ENCODE results near the gene HUNK. TPM values are rescaled to one million over a fixed set of nuclear protein-coding genes. Genes with fewer than 3 reads are reported as not detected.

The HUNK gene
- polyA plus RNA-seq, 1 donor (not counting 4 experiments of a cell fraction or from before 2014, with no cell fraction given) = 0.03 TPM

DNA sequence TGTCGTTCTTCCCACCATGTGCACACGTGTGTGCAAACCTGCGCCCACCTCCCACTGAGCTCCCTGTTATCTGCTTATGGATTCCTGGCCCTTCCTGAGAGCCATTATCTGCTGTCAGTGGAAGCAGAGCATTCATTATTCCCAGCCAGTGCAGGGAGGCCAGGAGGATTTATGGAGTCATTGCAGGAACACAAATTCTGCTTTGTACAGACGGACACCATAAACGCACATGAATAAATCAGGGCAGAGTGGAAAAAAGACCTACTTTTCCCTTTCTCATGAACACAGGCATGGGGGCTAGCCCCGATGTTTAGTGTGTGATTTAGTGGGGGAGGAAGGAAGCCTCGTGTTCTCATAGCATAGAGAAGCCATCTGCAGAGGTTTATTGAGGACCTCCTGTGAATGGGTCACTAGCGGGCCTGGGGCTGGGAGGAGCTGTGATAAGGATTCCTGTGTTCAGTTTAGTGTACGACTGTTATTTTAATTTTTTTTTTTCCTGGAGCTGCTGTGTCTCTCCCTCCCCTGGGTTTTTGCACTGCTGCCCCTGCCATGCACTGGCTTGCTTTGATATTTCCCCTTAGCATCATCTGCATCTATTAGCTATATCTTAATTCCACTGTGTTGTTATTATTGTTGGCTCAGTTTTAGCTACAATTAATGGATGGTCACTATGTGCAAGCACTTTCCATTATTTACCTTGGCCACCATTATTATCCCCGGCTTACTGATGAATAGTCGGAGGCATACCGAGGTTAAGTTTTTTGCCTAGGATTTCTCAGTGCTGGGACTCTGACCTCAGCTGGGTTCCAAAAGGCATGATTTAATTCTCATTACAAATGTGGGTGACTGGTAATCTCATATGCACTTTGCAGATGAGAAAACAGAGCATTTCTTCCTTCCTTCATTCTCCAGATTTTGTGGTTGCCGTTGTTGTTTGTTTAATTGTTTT, 33.0 kb downstream of the HUNK start:
- no peak for FAIRE-seq
- no peak overlapping the region for H3K9ac ChIP-seq (ENCODE audit: control insufficient read depth, extremely low read depth, insufficient read depth, low read length)

DNA sequence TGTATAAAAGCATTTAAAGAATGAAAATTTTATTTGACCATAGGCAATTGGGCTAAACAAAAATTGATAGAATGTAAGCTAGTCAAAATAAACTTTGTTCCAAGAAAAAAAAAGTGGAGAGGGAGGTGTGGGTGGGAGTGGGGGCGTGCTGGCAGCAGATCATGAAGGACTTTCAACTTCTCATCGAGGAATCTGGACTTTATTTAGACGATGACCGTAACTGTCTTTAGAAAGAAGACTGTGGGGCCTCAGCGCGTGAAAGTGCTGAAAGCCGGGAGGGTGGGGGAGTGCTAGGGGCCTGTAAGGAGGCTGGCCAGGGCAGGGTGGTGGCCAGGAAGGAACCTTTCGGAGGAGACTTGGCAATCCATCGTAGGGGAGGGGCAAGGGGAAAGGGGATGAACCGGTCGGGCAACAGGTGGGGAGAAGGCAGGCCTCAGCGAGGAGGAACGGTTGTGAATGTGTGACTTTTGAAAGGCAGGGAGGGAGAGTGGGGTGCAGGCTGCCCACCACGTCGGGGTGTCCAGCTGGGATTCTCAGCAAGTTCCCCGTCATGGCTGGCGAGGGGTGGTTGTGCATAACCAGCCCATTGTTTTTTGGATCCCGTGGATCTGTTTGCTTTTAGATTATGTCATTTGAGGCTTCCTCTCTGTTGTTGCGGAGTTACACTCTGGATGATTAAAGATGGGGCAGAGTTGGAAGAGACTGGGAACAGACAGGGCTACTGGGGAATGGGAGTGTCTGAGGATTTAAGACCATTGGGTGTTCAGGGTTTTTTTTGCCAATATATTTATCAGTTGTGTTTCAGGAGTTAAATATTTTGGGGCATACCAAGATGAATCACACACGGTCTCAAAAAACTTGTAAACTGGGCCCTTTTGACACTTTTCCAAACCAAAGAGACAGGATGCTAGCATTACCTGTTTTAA, 35.5 kb downstream of the HUNK start:
- H3K4me2 ChIP-seq (ENCODE audit: control insufficient read depth, extremely low read depth, insufficient read depth, low read depth, low read length) = peak overlapping the region; percentile 22
- H3K9ac ChIP-seq (ENCODE audit: control insufficient read depth, extremely low read depth, insufficient read depth, low read length) = no peak overlapping the region
- no peak for DNase-seq (ENCODE audit: low read depth, low spot score)
- no peaks in the 10 kb centered on the region for H3K9me3 ChIP-seq (ENCODE audit: control insufficient read depth, low read depth, low read length)
- no peaks in the 10 kb centered on the region for H3K27me3 ChIP-seq (ENCODE audit: control insufficient read depth, extremely low read depth, insufficient read depth, low read length)
- no peak for FAIRE-seq
- dilution Hi-C loops (cut with MboI; ENCODE audit: extremely low pct_ligation_motif_present, low sequenced_read_pairs) = no loop called here
- H2AFZ ChIP-seq (ENCODE audit: control insufficient read depth, low read length) = peak overlapping the region; percentile 9
- no peak overlapping the region for H3K27ac ChIP-seq (ENCODE audit: control insufficient read depth, insufficient read depth, low read length)
- H3K36me3 ChIP-seq (ENCODE audit: control insufficient read depth in 2 of 2, extremely low read depth in 1 of 2, insufficient read depth in 2 of 2, low read length in 2 of 2) = no peaks in the 10 kb centered on the region
- no peak overlapping the region for H3K4me3 ChIP-seq (ENCODE audit: control insufficient read depth in 2 of 3, extremely low read depth in 1 of 3, insufficient read depth in 2 of 3, low read depth in 1 of 3, low read length in 3 of 3)
- H3K4me1 ChIP-seq (ENCODE audit: control insufficient read depth, extremely low read depth, insufficient read depth, low read length) = peaks cover 3% of the 10 kb centered on the region
- no peaks in the 10 kb centered on the region for H3K9me1 ChIP-seq (ENCODE audit: control insufficient read depth, extremely low read depth, insufficient read depth, low read length)
- TF ChIP-seq, protein P1, sequence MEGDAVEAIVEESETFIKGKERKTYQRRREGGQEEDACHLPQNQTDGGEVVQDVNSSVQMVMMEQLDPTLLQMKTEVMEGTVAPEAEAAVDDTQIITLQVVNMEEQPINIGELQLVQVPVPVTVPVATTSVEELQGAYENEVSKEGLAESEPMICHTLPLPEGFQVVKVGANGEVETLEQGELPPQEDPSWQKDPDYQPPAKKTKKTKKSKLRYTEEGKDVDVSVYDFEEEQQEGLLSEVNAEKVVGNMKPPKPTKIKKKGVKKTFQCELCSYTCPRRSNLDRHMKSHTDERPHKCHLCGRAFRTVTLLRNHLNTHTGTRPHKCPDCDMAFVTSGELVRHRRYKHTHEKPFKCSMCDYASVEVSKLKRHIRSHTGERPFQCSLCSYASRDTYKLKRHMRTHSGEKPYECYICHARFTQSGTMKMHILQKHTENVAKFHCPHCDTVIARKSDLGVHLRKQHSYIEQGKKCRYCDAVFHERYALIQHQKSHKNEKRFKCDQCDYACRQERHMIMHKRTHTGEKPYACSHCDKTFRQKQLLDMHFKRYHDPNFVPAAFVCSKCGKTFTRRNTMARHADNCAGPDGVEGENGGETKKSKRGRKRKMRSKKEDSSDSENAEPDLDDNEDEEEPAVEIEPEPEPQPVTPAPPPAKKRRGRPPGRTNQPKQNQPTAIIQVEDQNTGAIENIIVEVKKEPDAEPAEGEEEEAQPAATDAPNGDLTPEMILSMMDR (optimal IDR thresholded peaks at IDR 0.05 in 1 of 3, IDR thresholded peaks at IDR 0.05 in 1 of 3, conservative IDR thresholded peaks at IDR 0.05 in 1 of 3; ENCODE audit: extremely low read depth in 1 of 3, insufficient read depth in 2 of 3, low read length in 3 of 3) = no peak
- TF ChIP-seq EZH2 (IDR thresholded peaks at IDR 0.05; ENCODE audit: low read length) = no peak
- H3K79me2 ChIP-seq (ENCODE audit: control insufficient read depth, insufficient read depth, low read length) = no peaks in the 10 kb centered on the region
- H4K20me1 ChIP-seq (ENCODE audit: control insufficient read depth, extremely low read depth, insufficient read depth, low read length) = no peaks in the 10 kb centered on the region

More for the DNA sequence above, 33.0 kb downstream of the HUNK start:
- Histone ChIP-seq H3K9me3 (ENCODE audit: control insufficient read depth, low read depth, low read length) (no peaks in the 10 kb centered on the region), H3K36me3 (ENCODE audit: control insufficient read depth in 2 of 2, extremely low read depth in 1 of 2, insufficient read depth in 2 of 2, low read length in 2 of 2) (no peaks in the 10 kb centered on the region), H3K79me2 (ENCODE audit: control insufficient read depth, insufficient read depth, low read length) (no peaks in the 10 kb centered on the region), H3K9me1 (ENCODE audit: control insufficient read depth, extremely low read depth, insufficient read depth, low read length) (no peaks in the 10 kb centered on the region), H2AFZ (ENCODE audit: control insufficient read depth, low read length) (no peak overlapping the region), H4K20me1 (ENCODE audit: control insufficient read depth, extremely low read depth, insufficient read depth, low read length) (no peaks in the 10 kb centered on the region), H3K27me3 (ENCODE audit: control insufficient read depth, extremely low read depth, insufficient read depth, low read length) (no peaks in the 10 kb centered on the region), H3K4me1 (ENCODE audit: control insufficient read depth, extremely low read depth, insufficient read depth, low read length) (peaks cover 3% of the 10 kb centered on the region), H3K27ac (ENCODE audit: control insufficient read depth, insufficient read depth, low read length) (no peak overlapping the region), H3K4me3 (ENCODE audit: control insufficient read depth in 2 of 3, extremely low read depth in 1 of 3, insufficient read depth in 2 of 3, low read depth in 1 of 3, low read length in 3 of 3) (no peak overlapping the region), H3K4me2 (ENCODE audit: control insufficient read depth, extremely low read depth, insufficient read depth, low read depth, low read length) (no peak overlapping the region)
- no peak for DNase-seq (ENCODE audit: low read depth, low spot score)
- dilution Hi-C loops (cut with MboI; ENCODE audit: extremely low pct_ligation_motif_present, low sequenced_read_pairs) = no loop called here
- TF ChIP-seq, protein P1 (optimal IDR thresholded peaks at IDR 0.05 in 1 of 3, IDR thresholded peaks at IDR 0.05 in 1 of 3, conservative IDR thresholded peaks at IDR 0.05 in 1 of 3; ENCODE audit: extremely low read depth in 1 of 3, insufficient read depth in 2 of 3, low read length in 3 of 3) = no peak
- TF ChIP-seq EZH2 (IDR thresholded peaks at IDR 0.05; ENCODE audit: low read length) = no peak
